D341Med (cell line): ENCODE results near the gene CALML5.

Experiments
- DNase-seq: peaks from one replicate; pipeline ENCODE4 v3.0.0; 2012; ENCODE audit warnings: low spot score

CALML5 gene, protein sequence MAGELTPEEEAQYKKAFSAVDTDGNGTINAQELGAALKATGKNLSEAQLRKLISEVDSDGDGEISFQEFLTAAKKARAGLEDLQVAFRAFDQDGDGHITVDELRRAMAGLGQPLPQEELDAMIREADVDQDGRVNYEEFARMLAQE

DNA sequence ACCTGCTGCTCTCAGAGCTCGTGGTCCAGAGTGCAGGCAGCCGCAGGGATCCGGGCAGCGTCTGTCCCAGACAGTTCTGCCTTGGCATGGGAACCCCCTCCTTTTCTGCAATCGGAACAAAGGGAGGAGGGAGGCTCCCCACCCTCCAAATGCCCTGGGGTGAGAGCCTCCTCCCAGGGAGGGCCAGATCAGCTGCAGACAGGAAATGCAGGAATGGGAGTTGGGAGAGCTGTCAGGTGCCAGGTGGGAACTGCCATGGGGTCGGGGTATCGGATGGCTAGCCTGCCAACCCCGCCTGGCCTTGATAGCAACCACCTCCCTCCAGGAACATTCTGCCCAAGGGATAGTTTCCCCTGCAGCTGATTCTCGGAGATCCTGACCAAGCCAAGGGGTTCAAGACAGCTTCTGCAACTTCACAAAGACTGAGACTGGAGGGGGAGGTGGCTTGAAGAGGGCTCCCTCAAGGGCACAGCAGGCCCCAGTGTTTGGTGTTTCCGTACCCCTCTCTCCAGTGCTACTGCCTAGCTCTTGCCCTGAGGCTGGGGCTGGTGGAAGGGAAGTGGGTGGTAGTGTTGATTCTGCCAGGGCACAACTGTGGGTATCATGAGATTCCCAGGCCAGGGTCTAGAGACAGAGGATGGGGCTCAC is at the start of gene CALML5:
CALML5 (minus strand) TSS at position 78 of the 648 bp plus-strand sequence. CDS start 132 bp downstream, outside the sequence.
- DNase-seq = no peak

DNA sequence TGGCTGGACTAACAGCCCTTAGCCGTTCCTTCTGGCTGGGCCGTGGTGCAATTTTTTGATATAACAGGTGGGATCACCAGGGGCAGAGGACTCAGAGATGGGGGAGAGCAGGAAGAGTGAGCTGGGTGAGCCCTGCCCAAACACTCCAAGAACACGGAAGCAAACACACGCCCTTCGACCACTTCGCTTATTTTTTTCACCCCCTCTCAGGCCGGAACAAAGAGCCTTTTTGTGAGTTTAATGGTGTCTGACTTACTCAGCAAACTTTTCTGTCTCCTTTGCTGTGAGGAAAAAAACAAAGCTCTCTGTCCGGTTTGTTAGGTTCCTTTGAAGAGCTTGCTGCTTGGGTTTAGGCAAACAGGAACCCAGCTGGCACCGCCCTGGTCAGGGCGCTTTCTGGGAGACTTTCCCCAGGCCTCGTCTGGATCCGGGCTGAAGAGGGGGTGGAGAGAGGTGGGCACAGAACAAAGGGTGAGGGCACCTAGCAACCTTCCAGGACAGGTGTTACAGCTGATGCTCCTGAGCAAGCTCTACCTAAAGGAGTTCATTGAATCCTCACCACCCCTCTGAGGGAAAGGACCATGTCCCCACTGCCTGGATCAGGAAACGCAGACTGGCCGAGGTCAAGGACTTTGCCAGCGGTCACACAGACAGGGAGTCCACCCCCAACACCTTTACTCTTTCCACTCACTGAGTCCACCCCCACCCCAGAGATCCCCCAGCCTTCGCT is 48.7 kb upstream of the CALML5 start:
- DNase-seq = no peak

DNA sequence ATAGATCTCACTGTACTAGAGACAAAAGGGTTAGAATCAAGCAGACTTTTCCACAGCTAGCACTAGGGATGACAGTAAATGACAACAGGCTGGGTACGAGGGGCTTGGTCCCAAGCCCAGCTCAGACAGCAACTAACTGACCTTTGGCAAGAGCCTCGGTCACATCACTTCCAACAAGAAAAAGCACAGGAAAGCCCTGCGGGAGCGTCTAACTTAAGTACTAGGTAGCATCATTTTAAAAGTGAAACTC is 48.2 kb upstream of the CALML5 start:
- no peak for DNase-seq

DNA sequence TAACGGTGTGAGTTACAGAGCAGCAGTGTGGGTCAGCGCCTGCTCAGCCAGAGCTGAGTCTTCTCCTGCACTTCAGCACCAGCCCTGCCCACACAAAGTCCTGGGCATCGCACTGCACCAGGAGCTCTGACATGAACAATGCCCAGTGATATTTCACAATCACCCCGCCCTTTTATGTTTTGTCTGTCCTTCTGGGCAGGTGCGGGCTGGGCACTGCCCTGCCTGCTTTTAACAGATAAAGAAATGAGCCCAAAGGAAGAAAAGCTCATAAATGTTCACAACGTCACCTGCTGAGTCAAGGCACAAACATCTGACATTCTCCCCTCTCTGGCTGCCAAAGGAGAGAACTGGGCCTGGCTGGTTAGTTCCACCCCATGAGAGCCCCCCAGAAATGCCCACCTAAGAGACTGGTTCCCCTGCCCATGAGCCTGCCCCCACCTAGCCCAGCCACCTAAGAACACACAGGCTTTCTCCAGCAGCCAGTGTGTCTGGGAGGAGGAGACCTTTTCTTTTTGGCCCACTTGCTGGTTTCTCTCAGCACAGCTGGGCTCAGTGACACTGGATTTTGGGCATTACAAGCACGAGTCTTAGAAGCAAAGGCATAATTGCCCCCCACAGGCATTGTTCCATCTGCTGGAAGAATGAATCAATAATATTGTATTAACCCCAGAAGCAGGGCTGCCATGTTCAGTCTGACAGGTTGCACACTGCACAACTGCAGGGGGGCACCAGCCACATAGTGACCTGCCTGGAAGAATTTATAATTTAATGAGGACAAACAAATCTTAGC is 47.7 kb upstream of the CALML5 start:
- no peak for DNase-seq

DNA sequence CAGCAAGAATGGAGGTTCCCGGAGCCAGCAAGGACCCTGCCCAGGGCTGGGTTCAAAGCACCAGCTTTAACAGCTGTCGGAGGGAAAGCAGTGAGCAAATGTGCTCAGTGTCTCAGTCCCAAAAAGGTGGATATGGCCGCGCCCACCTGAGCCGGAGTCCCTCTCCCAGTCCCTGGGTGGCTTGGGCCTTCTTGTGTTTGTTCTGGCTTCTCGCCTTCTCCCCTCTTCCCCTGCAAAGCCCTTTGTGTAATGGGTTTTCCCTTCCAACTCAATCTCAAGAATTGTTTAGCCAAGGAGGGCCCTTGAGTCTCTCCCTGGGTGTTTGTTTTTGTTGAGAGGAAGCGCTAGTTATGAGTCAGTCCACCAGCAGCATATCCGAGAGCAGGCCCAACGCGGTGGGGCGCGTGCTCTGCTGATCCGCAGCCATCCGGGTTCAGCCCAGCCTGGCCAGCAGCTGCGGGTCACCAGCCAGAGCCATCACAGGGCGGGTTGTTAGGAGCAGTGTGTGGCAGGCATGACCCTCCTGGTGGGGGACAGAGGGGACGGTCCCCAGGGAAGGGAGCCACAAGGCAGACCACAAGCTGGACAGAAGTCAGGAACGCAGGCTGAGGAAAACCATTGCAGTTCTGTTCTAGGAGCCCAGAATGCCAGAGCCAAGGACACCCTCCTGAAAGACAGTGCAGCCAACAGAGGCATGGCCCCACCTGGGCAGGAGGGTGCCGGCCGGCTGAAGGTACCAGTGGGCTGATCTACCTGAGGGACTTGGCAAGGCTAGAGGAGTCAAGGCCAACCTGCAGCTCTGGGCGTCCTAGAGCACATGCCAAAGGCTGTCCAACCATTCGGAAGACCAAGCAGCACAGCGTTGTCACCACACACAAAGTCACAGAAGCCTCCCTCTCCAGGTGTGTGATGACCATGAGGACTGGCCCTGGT is 46.7 kb upstream of the CALML5 start:
- DNase-seq = no peak

DNA sequence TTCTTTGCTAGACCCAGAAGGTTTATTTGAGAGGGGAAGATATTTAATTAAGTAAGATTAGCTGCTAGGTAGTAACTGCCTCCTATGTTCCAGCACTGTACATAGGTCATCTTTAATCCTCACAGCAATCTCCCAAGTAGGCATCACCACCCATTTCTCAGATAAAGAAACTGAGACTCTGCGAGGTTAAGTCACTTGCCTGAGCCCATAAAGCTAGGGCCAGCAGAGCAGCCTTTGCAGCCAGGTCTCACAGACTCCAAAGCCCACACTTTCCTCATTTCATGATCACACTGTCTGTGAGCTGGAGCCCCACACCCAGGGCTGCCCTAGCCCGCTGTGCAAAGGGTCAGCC is 46.0 kb upstream of the CALML5 start:
- no peak for DNase-seq

DNA sequence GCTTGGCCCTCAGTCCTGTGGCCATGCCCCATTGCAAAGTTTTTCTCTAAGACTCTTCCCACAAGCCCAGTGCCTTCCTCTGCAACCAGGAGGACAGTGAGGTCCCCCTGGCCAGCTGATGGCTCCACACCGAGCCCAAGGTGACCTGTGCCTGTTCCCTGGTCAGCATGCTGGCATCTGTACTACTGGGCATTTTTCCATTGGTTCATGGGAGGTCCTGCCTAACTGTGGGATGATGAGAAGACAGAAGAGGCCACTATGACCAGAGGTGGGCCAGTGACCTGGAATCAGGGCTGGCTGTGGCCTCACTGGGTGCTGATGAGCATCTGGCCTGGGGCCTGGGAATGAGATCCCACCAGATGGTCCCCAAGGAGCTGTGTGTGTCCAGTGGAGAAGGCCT is 45.6 kb upstream of the CALML5 start:
- no peak for DNase-seq

DNA sequence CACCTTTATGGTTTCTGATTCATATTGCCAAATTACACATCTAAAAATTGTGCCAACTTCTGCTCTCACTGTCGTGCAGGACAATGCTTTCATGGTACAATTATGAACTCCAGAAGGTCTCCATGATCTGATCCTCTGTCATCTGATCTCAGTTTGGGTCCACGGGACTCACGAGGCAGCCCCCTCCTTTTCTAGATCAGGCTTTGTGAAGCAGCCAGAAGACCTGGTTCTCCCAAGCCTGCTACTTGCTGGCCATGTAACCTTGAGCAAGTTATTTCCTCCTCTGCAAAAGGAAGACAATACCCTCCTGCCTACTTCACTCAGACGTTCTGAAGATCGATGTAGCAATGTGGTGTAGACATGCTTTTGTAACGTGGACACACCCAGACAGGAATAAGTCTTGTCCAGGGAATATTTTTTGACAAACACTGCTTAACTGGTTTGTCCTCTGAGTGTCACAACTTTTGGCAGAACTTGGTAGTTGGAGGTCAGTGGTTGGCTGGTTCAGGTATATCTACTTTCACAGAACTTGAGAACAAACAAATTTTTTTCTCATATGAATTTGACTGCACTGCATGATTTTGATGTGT is 44.9 kb upstream of the CALML5 start:
- no peak for DNase-seq

DNA sequence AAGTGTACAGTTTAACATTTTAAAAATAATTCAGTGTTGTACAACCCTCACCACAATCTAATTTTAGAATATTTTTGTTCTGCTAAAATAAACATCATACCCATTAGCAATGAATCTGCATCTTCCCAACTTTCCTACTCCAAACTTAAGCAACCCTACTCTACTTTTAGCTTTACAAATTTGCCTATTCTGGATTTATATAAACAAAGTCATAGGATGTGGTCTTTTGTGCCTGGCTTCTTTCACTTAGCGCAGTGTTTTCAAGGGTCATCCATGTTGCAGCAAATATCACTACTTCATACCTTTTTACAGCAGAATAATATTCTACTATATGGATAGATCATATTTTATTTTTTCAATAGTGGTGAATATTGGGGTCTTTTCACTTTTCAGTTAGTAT is 44.3 kb upstream of the CALML5 start:
- DNase-seq = no peak

DNA sequence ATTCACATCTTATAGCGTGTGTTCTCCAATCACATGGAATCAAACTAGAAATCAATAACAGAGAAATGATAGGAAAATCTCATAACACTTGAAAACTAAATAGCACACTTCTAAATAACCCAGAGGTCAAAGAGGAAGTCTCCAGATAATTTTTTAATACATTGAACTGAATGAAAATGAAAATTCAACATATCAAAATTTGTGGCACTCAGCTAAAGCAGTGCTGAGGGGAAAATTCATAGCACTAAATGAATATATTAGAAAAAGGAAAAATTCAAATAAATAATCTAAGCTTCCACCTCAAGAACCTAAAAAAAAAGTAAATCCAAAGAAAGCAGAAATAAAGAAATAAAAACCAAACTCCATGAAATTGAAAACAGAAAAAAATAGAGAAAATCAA is 42.7 kb upstream of the CALML5 start:
- DNase-seq = no peak

DNA sequence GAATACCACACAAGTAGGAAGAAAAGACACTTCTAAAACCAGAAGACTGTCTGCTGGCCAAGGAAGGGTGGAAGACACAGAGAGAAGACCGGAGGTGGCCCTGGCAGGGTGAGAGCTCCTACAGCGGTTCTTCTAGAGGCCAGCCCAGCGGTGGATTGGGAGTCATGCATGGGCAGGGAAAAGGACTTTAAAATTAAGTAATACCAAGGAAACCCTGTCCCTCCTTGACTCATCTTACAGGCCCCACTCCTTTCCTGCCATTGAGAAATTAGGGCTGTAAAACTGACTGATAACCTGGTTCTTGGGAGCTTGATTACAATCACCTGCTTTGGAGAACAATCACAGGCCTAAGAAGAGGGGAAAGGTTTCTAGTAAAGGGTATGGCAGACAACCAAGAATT is 41.5 kb upstream of the CALML5 start:
- no peak for DNase-seq

DNA sequence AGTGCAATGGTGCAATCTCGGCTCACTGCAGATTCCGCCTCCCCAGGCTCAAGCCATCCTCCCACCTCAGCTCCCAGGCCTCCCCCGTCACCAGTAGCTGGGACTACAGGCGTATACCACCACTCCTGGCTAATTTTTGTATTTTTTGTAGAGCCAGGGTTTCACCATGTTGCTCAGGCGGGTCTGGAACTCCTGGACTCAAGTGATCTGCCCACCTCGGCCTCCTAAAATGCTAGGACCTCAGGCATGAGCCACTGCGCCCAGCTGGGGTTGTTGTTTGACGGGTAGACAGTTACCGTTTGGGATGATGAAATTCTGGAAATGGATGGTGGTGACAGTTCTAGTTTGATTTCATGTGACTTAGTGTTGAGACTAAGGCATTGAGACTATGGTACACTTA is 40.7 kb upstream of the CALML5 start:
- DNase-seq = no peak

DNA sequence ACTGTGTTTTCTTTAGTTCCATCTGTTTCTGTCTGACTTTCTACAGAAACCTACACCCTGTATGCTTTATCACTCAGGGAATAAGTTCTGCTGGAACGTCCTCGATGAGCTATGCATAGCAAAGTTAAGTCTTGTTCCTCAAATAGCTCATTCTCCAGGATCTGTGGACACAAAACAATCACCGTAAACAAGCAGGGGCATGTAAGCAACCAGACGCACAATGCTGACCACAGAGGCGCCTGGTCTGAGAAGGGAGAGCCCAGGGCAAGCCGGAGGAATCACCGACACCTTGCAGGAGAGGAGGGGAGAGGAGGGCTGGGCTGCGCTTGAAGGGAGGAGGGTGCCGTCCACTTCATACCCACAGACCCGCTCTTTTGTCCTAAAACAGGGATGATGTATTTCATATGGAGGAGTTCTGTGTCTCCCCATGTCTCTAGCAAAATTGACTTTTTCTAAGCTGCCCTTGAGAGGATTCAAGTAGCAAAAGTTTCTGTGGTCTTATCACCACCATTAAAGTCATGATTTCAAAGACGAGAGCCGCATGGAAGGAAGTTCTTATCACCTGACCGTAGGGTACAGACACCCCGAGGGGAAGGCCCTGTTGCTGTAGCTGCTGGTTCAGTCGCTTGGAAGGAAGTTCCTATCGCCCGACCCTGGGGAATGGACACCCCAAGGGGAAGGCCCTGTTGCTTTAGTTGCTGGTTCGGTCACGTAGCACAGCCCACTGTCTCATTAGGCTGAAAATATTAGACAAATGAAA is 39.7 kb upstream of the CALML5 start:
- DNase-seq = no peak

DNA sequence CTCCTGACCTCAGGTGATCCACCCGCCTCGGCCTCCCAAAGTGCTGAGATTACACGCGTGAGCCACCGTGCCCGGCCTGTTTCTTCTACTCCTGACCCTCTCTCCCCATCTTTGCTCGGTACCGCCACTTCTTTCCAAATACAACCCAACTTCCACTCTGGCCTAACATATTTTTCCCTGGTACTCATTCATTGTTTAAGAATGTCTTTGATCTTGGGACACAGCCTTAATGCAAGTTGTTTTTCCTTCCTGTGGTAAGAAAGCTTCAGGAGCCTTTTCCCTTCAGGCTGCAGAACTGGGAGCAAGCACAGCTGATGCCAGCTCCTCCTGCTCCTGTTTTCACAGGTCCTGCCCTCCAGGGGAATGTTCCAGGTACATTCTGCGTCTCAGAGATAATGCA is 39.1 kb upstream of the CALML5 start:
- no peak for DNase-seq

DNA sequence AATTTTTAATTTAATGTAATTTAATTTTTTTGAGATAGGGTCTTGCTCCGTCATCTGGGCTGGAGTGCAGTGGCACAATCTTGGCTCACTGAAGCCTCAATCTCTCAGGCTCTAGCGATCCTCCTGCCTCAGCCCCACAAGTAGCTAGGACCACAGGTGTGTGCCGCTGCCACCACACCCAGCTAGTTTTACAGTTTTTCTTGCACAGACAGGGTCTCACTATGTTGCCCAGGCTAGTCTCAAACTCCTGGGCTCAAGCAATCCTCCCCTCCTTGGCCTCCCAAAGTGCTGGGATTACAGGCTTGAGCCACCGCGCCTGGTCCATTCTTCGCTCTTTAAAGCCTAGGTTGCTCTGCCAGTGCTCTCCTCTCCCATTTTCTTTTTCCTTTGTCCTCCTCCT is 38.3 kb upstream of the CALML5 start:
- DNase-seq = no peak

DNA sequence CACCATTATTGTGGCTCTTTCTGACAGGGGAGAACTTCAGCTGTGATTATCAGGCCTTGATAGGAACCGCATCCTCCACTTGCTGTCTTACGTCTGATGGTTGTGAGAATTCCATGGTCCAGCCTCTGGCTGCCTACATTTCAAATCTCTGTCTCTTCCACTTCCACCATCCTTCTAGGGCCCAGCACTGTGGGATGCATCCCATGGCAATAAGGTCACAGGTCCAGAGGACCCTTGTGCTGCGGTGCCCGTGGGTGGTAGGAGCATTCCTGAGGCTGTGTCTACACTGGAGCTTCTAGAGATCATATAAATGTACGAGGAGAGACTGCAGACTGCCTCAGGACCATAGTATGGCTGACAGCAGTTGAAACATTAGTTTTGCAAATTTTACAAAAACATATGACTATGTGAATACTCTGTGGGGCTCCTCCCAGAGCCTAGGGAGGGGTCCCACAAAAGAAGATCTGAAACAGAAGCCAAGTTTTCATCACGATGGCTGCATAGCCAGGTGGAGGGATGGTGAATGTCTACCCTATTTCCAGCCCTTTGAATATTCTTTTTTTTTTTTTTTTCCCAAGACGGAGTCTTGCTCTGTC is 37.2 kb upstream of the CALML5 start:
- no peak for DNase-seq

DNA sequence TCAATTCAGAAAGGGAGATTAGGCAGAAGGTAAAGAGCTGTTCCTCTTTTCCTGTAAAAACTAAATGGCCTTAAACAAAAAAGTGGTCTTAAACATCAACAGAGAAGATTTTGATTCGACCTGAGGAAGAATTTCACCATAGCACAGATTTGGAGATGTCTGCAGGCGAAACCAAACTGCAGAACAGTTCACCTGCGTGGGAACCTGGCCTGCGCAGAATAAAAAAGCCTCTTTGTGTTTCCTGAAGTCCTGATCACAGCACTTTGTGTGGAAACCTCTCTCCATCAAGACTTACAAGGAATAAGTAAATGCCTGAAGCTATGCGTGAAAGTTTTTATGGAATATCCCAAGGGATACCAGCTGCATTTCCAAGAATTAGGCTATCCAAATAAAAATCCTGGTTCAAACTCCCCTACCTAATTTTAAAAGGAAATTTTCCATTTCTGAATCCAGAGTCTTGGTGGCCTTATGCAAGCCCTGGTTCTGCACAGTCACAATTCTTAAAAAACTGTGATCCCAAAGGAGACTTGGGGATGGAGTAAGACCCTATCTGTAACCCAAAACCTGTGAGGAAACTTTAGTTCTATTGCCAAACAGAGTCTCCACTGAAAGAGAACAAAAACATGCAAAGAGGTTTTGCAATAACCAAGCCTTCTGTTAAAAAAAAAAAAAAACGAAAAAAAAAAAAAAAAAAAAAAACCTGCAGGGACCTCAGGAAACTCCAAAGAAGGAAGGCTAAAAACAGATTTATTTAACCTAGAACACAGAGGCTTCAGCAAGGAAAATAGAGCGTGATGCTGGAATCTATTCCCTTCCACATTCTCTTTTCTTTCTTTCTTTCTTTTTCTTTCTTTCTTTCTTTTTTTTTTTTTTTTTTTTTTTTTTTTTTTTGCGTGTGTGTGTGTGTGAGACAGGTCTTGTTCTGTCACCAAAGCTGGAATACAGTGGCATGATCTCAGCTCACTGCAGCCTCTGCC is 35.8 kb upstream of the CALML5 start:
- DNase-seq = no peak

DNA sequence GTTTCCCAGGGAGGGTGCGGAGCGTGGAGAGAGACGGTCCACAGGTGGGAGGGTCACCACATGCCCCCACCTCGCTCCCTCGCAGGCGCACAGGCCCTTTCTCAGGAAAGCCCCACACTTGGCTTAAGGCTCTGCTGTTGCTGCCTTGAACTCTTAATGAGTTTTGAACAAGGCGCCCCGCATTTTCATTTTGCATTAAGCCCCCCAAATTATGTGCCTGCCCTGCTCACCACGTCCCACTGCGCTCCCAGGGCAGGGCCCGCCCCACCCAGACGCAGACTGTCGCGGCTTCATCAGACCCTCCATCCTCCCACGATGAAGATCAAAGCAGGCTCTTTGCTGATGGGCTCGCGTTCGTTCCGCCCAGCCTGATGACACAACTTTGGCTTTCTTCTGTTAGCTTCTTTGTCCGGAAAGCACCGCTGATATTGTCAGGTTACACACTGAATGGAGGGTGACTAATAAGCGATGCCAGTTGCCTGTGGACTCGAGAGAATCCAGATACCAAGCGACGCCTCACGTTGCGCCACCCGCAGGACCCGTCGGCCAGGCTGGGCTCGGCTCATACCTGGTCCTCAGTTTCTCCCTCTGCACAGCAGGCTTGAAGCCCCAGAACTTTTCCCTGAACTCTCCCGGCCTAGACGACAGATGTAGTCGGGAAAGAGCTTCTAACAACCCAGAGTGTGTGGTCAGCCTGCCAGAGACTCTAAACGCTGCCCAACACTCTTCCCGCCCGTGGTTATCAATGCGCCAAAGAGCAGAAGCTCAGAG is 34.9 kb upstream of the CALML5 start:
- DNase-seq = no peak
